Osteoblast (primary cell): Measurements from ENCODE around the gene UGT1A3. TPM values are rescaled to one million over a fixed set of nuclear protein-coding genes. Genes with fewer than 3 reads are reported as not detected.
A peak's percentile ranks its signal among the peaks of the same experiment; 100 is the strongest.

Source experiments
- DNase-seq: peaks from one replicate; pipeline ENCODE4 v3.0.0; 2011; ENCODE audit warnings: low spot score, mixed read lengths; ENCODE audit not compliant: insufficient read length; ENCODE audit errors: missing footprints
- H2AFZ ChIP-seq: 2 replicates; pipeline ENCODE4 v1.6.0; 2011; ENCODE audit warnings: mild to moderate bottlenecking, low read length
- H3K27ac ChIP-seq: 2 replicates; pipeline ENCODE4 v1.5.1; 2011; ENCODE audit warnings: mild to moderate bottlenecking, low read depth, low read length, moderate library complexity
- H3K27me3 ChIP-seq: 2 replicates; pipeline ENCODE4 v1.6.0; 2012; ENCODE audit warnings: mild to moderate bottlenecking, control low read depth, inconsistent platforms, low read length, moderate library complexity; ENCODE audit not compliant: insufficient read depth
- H3K36me3 ChIP-seq: 2 replicates; pipeline ENCODE4 v1.5.1; 2011; ENCODE audit warnings: mild to moderate bottlenecking, low read length, control low read depth, moderate library complexity; ENCODE audit not compliant: insufficient read depth
- H3K4me1 ChIP-seq: 2 replicates; pipeline ENCODE4 v1.5.1; 2011; ENCODE audit warnings: mild to moderate bottlenecking, low read length, control low read depth, moderate library complexity; ENCODE audit not compliant: insufficient read depth
- H3K4me2 ChIP-seq: 2 replicates; pipeline ENCODE4 v1.6.0; 2011; ENCODE audit warnings: mild to moderate bottlenecking, low read length; ENCODE audit not compliant: insufficient read depth
- H3K4me3 ChIP-seq: fragments of 200-600 bp; sonication (generic); 3 replicates; pipeline ENCODE4 v1.5.1; 2012; ENCODE audit warnings: mild to moderate bottlenecking, low read length, inconsistent platforms; ENCODE audit not compliant: insufficient read depth
- H3K79me2 ChIP-seq: 2 replicates; pipeline ENCODE4 v1.6.0; 2012; ENCODE audit warnings: mild to moderate bottlenecking, low read length, control low read depth, inconsistent platforms; ENCODE audit not compliant: insufficient read depth
- H3K9me3 ChIP-seq: 2 replicates; pipeline ENCODE4 v1.5.1; 2011; ENCODE audit warnings: low read depth, low read length, control low read depth
- H4K20me1 ChIP-seq: 2 replicates; pipeline ENCODE4 v1.6.0; 2012; ENCODE audit warnings: mild to moderate bottlenecking, low read length, control low read depth; ENCODE audit not compliant: insufficient read depth
- total RNA-seq: library from RNA; depleted of rRNA; stranded (reverse); fragments of >200 nt; gene quantifications from 2 replicates; pipeline ENCODE4 v1.2.3, GENCODE V29; 2012
- TF ChIP-seq, protein P1 (sequence below): IDR thresholded peaks from 2 replicates; pipeline ENCODE4 v1.5.1; 2011; ENCODE audit warnings: mild to moderate bottlenecking, low read depth, low read length, moderate library complexity; ENCODE audit errors: extremely low read depth

The UGT1A3 gene
- total RNA-seq, 1 donor = not detected

DNA sequence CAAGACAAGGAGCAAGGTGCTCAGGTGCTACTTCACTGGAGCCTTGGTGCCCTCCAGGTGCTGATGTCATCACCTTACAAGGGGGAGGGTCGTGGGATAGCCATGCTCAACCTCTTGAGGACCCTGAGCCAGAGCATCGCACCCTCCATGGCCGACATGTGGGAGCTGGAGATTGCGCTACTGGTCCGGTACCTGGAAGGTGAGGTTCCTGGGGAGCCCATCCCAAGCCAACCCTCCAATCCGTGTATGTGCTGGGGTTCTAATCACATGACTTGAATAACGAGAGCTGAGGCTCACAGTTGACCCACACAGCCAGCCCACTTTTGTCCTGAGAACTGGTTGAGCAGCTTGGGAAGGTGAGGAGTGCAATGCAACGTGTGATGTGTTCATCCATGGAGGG, 75.2 kb downstream of the UGT1A3 start:
- no peak overlapping the region for H3K4me3 ChIP-seq
- no peaks in the 10 kb centered on the region for H3K36me3 ChIP-seq
- no peaks in the 10 kb centered on the region for H3K79me2 ChIP-seq
- H3K9me3 ChIP-seq = no peaks in the 10 kb centered on the region
- H3K27ac ChIP-seq = no peak overlapping the region
- no peaks in the 10 kb centered on the region for H3K4me1 ChIP-seq
- no peak overlapping the region for H3K4me2 ChIP-seq
- no peaks in the 10 kb centered on the region for H4K20me1 ChIP-seq
- peaks cover 30% of the 10 kb centered on the region for H3K27me3 ChIP-seq
- TF ChIP-seq, protein P1, sequence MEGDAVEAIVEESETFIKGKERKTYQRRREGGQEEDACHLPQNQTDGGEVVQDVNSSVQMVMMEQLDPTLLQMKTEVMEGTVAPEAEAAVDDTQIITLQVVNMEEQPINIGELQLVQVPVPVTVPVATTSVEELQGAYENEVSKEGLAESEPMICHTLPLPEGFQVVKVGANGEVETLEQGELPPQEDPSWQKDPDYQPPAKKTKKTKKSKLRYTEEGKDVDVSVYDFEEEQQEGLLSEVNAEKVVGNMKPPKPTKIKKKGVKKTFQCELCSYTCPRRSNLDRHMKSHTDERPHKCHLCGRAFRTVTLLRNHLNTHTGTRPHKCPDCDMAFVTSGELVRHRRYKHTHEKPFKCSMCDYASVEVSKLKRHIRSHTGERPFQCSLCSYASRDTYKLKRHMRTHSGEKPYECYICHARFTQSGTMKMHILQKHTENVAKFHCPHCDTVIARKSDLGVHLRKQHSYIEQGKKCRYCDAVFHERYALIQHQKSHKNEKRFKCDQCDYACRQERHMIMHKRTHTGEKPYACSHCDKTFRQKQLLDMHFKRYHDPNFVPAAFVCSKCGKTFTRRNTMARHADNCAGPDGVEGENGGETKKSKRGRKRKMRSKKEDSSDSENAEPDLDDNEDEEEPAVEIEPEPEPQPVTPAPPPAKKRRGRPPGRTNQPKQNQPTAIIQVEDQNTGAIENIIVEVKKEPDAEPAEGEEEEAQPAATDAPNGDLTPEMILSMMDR = no peak
- H2AFZ ChIP-seq = no peak overlapping the region
- peak; percentile 32 for DNase-seq

DNA sequence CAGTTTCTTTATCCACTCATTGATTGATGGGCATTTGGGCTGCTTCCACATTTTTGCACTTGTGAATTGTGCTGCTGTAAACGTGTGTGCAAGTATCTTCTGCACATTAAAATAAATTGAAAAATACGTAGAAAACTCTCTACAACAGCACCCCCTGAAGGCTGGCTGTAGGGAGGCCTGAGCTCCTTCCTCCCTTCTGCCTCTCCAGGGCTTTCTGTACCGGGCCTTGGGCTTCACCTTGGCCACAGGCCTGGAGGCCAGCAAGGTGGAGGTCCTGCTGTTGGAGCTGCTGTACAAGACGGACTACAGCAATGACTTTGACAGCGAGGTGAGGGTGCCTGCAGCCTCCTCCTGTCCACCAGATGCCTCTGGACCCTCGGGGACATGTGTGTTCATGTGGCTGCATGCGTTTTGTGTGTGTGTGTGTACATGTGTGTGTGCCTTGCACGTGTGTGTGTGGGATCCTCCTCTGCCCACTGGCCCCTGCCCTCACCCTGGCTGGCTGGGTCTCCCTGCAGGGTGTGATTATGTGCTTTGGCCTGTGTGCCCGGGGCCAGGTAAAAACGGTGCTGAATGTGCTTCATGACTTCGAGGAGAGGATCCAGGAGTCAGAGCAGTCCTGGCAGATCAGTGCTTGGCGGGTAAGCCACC, 78.5 kb downstream of the UGT1A3 start:
- Histone ChIP-seq H3K4me2 (no peak overlapping the region), H3K4me3 (no peak overlapping the region), H3K27ac (no peak overlapping the region), H2AFZ (no peak overlapping the region), H3K4me1 (no peaks in the 10 kb centered on the region), H3K9me3 (no peaks in the 10 kb centered on the region), H4K20me1 (no peaks in the 10 kb centered on the region), H3K36me3 (no peaks in the 10 kb centered on the region), H3K79me2 (no peaks in the 10 kb centered on the region), H3K27me3 (peaks cover 41% of the 10 kb centered on the region)
- DNase-seq = no peak
- TF ChIP-seq, protein P1 = peak; percentile 30

DNA sequence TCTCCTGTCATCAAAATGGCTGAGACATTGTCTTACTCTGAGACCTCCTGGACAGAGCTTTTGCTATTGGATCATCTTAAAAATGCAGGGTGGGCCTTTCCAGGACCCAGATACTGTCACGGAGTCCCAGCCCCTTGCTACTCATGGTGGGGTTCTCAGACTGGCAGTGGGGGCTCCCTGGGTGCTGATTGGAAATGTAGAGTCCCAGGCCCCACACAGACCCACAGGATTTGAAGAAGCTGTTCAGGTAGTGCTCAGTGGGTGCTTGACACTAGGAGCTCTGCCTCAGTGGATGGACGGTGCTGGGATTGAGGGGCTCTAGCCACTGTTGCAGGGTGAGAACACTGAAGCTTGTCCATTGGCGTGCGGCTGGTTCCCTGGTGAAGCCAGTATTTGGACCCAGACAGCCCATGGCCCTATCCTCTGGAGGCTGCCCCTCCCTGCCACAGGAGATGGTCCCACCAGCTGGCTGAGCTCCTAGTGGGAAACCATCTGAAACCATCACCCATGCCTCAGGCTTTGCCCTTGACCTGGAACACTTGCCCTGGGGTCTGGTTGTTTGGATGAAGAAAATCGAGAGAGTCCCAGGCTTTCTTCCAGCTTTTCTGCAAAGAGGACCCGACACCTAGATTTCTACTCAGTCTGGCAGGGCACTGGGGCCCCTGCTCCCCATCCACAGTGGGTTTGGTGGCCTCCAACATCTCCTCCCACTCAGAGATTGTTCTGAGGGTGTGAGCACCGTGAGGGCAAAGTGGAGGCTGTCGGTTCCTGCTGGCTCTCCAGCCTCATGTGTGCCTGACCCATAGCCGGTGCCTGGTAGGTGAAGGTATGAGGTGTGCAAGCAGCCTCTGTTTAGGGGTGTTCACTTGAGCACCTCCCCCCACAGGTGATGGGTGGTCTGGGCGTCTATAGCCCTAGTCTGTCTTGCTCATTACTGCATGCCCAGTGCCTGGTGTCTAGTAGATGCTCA, 79.4 kb downstream of the UGT1A3 start:
- TF ChIP-seq, protein P1 = no peak
- H3K4me3 ChIP-seq = no peak overlapping the region
- H2AFZ ChIP-seq = no peak overlapping the region
- no peaks in the 10 kb centered on the region for H3K4me1 ChIP-seq
- no peaks in the 10 kb centered on the region for H3K36me3 ChIP-seq
- peaks cover 36% of the 10 kb centered on the region for H3K27me3 ChIP-seq
- no peak overlapping the region for H3K4me2 ChIP-seq
- H3K9me3 ChIP-seq = no peaks in the 10 kb centered on the region
- H4K20me1 ChIP-seq = no peaks in the 10 kb centered on the region
- no peaks in the 10 kb centered on the region for H3K79me2 ChIP-seq
- peak; percentile 35 for DNase-seq
- no peak overlapping the region for H3K27ac ChIP-seq

DNA sequence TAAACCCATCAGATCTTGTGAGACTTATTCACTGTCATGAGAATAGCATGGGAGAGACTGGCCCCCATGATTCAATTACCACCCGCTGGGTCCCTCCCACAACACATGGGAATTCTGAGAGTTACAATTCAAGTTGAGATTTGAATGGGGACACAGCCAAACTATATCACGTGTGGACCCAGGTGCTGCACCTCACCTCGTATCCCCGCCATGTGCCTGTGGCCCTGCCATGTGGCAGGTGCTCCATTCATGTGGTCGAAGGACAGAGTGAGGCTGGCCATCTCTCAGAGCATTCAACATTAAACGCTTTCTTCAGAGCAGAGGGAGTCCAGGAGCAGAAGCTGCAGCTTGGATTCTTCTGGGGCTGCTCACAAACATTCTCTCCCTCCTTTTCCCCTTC, 81.5 kb downstream of the UGT1A3 start:
- Histone ChIP-seq H3K9me3 (no peaks in the 10 kb centered on the region), H3K79me2 (no peaks in the 10 kb centered on the region), H3K27me3 (peaks cover 31% of the 10 kb centered on the region), H4K20me1 (no peaks in the 10 kb centered on the region), H3K4me1 (no peaks in the 10 kb centered on the region), H2AFZ (no peak overlapping the region), H3K4me3 (no peak overlapping the region), H3K27ac (no peak overlapping the region), H3K4me2 (no peak overlapping the region), H3K36me3 (no peaks in the 10 kb centered on the region)
- TF ChIP-seq, protein P1 = no peak
- DNase-seq = no peak
